Caco-2 (cell line): ENCODE results near the gene GRK7. TPM values are rescaled to one million over a fixed set of nuclear protein-coding genes. Genes with fewer than 3 reads are reported as not detected.

Experiments used
- BruUV-seq: library from RNA; stranded (reverse); fragments of 400-500 nt; replicated peaks from 2 replicates; lab custom pipeline; 2021; lab: Mats Ljungman, UMichigan
- CTCF ChIA-PET: fragments of 300-600 bp; sonication (Branson Sonifier 250); formaldehyde crosslinking; loops from one replicate; lab custom pipeline; 2022; ENCODE audit warnings: antibody characterized with exemption; lab: Charles Lee
- POLR2A ChIA-PET: fragments of 300-600 bp; sonication (Branson Sonifier 250); formaldehyde crosslinking; loops from one replicate; lab custom pipeline; 2022; ENCODE audit warnings: antibody characterized with exemption; lab: Charles Lee
- DNase-seq, 2 experiments: peaks; one replicate each; pipeline versions ENCODE4 v3.0.0 to v3.0.0-alpha.2; 2020 to 2022
- H3K27me3 ChIP-seq: replicated peaks from 2 replicates; pipeline ENCODE4 v1.6.0; 2011; ENCODE audit warnings: low read length; ENCODE audit not compliant: control insufficient read depth, insufficient read depth
- H3K36me3 ChIP-seq: 2 replicates; pipeline ENCODE4 v1.5.1; 2011; ENCODE audit warnings: low read length; ENCODE audit not compliant: control insufficient read depth, insufficient read depth
- H3K4me1 ChIP-seq: fragments of 250-450 bp; sonication (Bioruptor Pico); 2 replicates; pipeline ENCODE4 v1.5.1; 2020; ENCODE audit warnings: mild to moderate bottlenecking
- H3K4me3 ChIP-seq: 2 replicates; pipeline ENCODE4 v1.5.1; 2011; ENCODE audit warnings: low read depth, mild to moderate bottlenecking, control low read depth, low read length
- H3K9me3 ChIP-seq: fragments of 250-450 bp; sonication (Bioruptor Pico); 2 replicates; pipeline ENCODE4 v1.5.1; 2020; ENCODE audit warnings: mild to moderate bottlenecking, moderate library complexity
- H3K27ac Mint-ChIP-seq: one replicate; pipeline ENCODE4 v1.8.0; 2022; ENCODE audit warnings: mixed read lengths; ENCODE audit not compliant: unreplicated experiment
- H3K27me3 Mint-ChIP-seq: one replicate; pipeline ENCODE4 v1.8.0; 2022; ENCODE audit warnings: mixed read lengths; ENCODE audit not compliant: insufficient read depth, unreplicated experiment
- H3K36me3 Mint-ChIP-seq: one replicate; pipeline ENCODE4 v1.8.0; 2022; ENCODE audit warnings: mild to moderate bottlenecking, mixed read lengths; ENCODE audit not compliant: insufficient read depth, unreplicated experiment
- H3K4me1 Mint-ChIP-seq: one replicate; pipeline ENCODE4 v1.8.0; 2022; ENCODE audit warnings: low read depth, mixed read lengths; ENCODE audit not compliant: unreplicated experiment
- H3K4me3 Mint-ChIP-seq: one replicate; pipeline ENCODE4 v1.8.0; 2022; ENCODE audit warnings: mild to moderate bottlenecking, moderate library complexity, mixed read lengths; ENCODE audit not compliant: unreplicated experiment
- H3K9me3 Mint-ChIP-seq: one replicate; pipeline ENCODE4 v1.8.0; 2022; ENCODE audit warnings: mixed read lengths; ENCODE audit not compliant: unreplicated experiment
- CTCF ChIP-seq, 2 experiments: fragments of 200-600 bp in 1 of 2; IDR thresholded peaks; 1 replicate in 1 of 2; 2 replicates in 1 of 2; pipeline versions ENCODE4 v1.5.1 to v1.8.0; 2011 to 2022; ENCODE audit warnings: antibody characterized with exemption in 1 of 2, control low read depth in 1 of 2, inconsistent platforms in 1 of 2, low read depth in 1 of 2, low read length in 1 of 2, mild to moderate bottlenecking in 1 of 2, moderate library complexity in 1 of 2; ENCODE audit not compliant: insufficient read depth in 1 of 2, severe bottlenecking in 1 of 2, unreplicated experiment in 1 of 2
- intact Hi-C: fragments of 100-400 bp; cut with micrococcal nuclease; formaldehyde crosslinking; loops from one replicate; pipeline ENCODE4 v1.10.0; 2022; ENCODE audit not compliant: unreplicated experiment
- total RNA-seq: library from RNA; stranded (reverse); gene quantifications from 2 replicates; pipeline ENCODE4 v1.2.3, GENCODE V29; 2022

GRK7 gene
- total RNA-seq, 1 experiment from 2014 or later: not detected

DNA sequence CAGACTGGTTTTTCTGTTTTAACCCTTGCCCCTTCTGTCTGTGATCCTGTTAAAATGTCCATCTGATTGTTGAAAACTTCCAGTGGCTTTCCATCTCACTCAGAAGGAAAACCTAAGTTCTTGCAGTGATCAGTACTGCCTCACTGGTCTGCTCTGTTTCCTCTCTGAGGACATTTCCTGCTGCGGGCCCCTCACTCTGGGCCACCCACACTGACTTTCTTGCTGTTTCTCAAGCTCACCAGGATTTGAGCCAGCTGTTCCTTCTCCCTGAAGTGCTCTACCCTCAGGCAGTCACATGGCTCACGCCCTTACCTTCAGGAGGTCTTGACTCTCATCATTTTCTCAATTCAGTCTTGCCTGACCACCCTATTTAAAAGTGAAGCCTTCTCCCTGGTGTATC, 1.8 kb downstream of the GRK7 start:
- H3K9me3 Mint-ChIP-seq: no peaks in the 10 kb centered on the region
- no peaks in the 10 kb centered on the region for H3K36me3 ChIP-seq
- intact Hi-C loops: no loop called here
- H3K36me3 Mint-ChIP-seq: no peaks in the 10 kb centered on the region
- ChIA-PET POLR2A (no interaction called here), CTCF (no interaction called here)
- no peak overlapping the region for H3K4me3 ChIP-seq
- TF ChIP-seq CTCF (IDR thresholded peaks at IDR 0.05; ENCODE audit: insufficient read depth in 1 of 2, low read depth in 1 of 2, low read length in 1 of 2, severe bottlenecking in 1 of 2, unreplicated experiment in 1 of 2): no peak
- no peaks in the 10 kb centered on the region for H3K27me3 ChIP-seq
- no peak for DNase-seq
- H3K4me3 Mint-ChIP-seq: no peak overlapping the region
- H3K4me1 ChIP-seq: no peaks in the 10 kb centered on the region; the same call in 1 of the 2 replicates
- no peaks in the 10 kb centered on the region for H3K9me3 ChIP-seq
- H3K4me1 Mint-ChIP-seq: no peaks in the 10 kb centered on the region
- no peak overlapping the region for H3K27ac Mint-ChIP-seq
- no TSS peak for BruUV-seq
- peaks cover 2% of the 10 kb centered on the region for H3K27me3 Mint-ChIP-seq

DNA sequence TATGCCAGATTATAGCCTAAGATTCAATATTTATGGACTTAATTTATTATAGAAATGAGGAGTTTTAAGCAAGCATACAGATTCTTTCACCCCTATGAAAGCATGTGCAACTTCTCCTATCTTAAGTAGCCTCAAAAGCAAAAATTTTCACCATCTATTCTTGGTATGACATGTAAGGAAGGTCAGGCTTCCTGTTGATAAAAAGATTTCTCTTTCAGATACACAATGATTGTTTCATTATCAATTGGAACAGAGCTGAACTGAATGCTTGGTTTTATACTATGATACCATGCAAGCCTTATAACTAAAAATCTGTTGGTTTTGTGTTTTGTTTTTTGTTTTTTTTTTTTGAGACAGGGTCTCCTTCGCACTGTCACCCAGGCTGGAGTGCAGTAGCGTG, 3.9 kb downstream of the GRK7 start:
- H3K9me3 Mint-ChIP-seq: no peaks in the 10 kb centered on the region
- BruUV-seq: no TSS peak
- Histone ChIP-seq H3K4me3 (no peak overlapping the region), H3K9me3 (no peaks in the 10 kb centered on the region), H3K4me1 (no peaks in the 10 kb centered on the region; the same call in 1 of the 2 replicates), H3K36me3 (no peaks in the 10 kb centered on the region), H3K27me3 (no peaks in the 10 kb centered on the region)
- no peaks in the 10 kb centered on the region for H3K36me3 Mint-ChIP-seq
- no peak for DNase-seq
- peaks cover 2% of the 10 kb centered on the region for H3K27me3 Mint-ChIP-seq
- no peak for TF ChIP-seq CTCF (IDR thresholded peaks at IDR 0.05; ENCODE audit: insufficient read depth in 1 of 2, low read depth in 1 of 2, low read length in 1 of 2, severe bottlenecking in 1 of 2, unreplicated experiment in 1 of 2)
- intact Hi-C loops: no loop called here
- ChIA-PET CTCF (no interaction called here), POLR2A (no interaction called here)
- no peak overlapping the region for H3K4me3 Mint-ChIP-seq
- H3K27ac Mint-ChIP-seq: no peak overlapping the region
- H3K4me1 Mint-ChIP-seq: no peaks in the 10 kb centered on the region

GRCh38 chr3:141769221-141769894, 6.2 kb downstream of the GRK7 start:
- H3K4me3 ChIP-seq: no peak overlapping the region
- no peak for TF ChIP-seq CTCF (IDR thresholded peaks at IDR 0.05; ENCODE audit: insufficient read depth in 1 of 2, low read depth in 1 of 2, low read length in 1 of 2, severe bottlenecking in 1 of 2, unreplicated experiment in 1 of 2)
- Mint-ChIP-seq H3K4me1 (no peaks in the 10 kb centered on the region), H3K9me3 (no peaks in the 10 kb centered on the region), H3K27ac (no peak overlapping the region), H3K27me3 (peaks cover 2% of the 10 kb centered on the region), H3K4me3 (no peak overlapping the region), H3K36me3 (no peaks in the 10 kb centered on the region)
- no peaks in the 10 kb centered on the region for H3K9me3 ChIP-seq
- no peak for DNase-seq
- ChIA-PET POLR2A (no interaction called here), CTCF (no interaction called here)
- no TSS peak for BruUV-seq
- no peaks in the 10 kb centered on the region for H3K36me3 ChIP-seq
- H3K4me1 ChIP-seq: no peaks in the 10 kb centered on the region
- intact Hi-C loops: no loop called here
- no peaks in the 10 kb centered on the region for H3K27me3 ChIP-seq
